Adrenal gland (tissue), 12 donors: ENCODE measurements around the gene GEMIN4. TPM values are rescaled to one million over a fixed set of nuclear protein-coding genes. Genes with fewer than 3 reads are reported as not detected.

ENCODE experiments used
- DNase-seq, 7 donors: peaks; one replicate each; pipeline ENCODE4 v3.0.0-alpha.2; 2019 to 2020
- H3K27ac ChIP-seq, 5 donors: fragments of 200-600 bp; sonication (generic) in 4 of 5; 1 replicate in 3 of 5; 2 replicates in 2 of 5; pipeline versions ENCODE4 v1.5.1 to v1.8.0; 2016 to 2020; ENCODE audit warnings: mild to moderate bottlenecking in 1 of 5
- H3K27me3 ChIP-seq: fragments of 200-600 bp; 2 replicates; pipeline ENCODE4 v1.8.0; 2021
- H3K36me3 ChIP-seq, 2 donors: fragments of 200-600 bp; replicated peaks in 1 of 2; 1 replicate in 1 of 2; 2 replicates in 1 of 2; pipeline versions ENCODE4 v1.5.1 to v1.8.0; 2018 to 2022
- H3K4me1 ChIP-seq, 2 donors: fragments of 200-600 bp; replicated peaks in 1 of 2; 1 replicate in 1 of 2; 2 replicates in 1 of 2; pipeline versions ENCODE4 v1.5.1 to v1.8.0; 2018 to 2021
- H3K4me3 ChIP-seq, 4 donors: fragments of 200-600 bp; sonication (generic) in 3 of 4; one replicate each; pipeline ENCODE4 v1.5.1; 2016 to 2018
- H3K9me3 ChIP-seq, 3 donors: fragments of 200-600 bp; sonication (generic) in 1 of 3; replicated peaks in 1 of 3; 1 replicate in 2 of 3; 2 replicates in 1 of 3; pipeline versions ENCODE4 v1.5.1 to v1.8.0; 2016 to 2021
- CTCF ChIP-seq, 6 experiments: fragments of 450-650 bp in 4 of 6; fragments of 200-600 bp in 2 of 6; sonication (generic) in 1 of 6; IDR thresholded peaks; 1 replicate in 5 of 6; 2 replicates in 1 of 6; pipeline versions ENCODE4 v1.5.1 to v1.8.0; 2016 to 2021; ENCODE audit warnings: antibody characterized with exemption in 6 of 6, mild to moderate bottlenecking in 2 of 6, moderate library complexity in 1 of 6
- POLR2A ChIP-seq, 2 donors: fragments of 450-650 bp; IDR thresholded peaks; one replicate each; pipeline ENCODE4 v1.6.1; 2017; ENCODE audit warnings: antibody characterized with exemption in 2 of 2, mild to moderate bottlenecking in 2 of 2, moderate library complexity in 1 of 2
- WGBS, 4 donors: extraction: QIAGEN DNeasy Blood & Tissue Kit in 2 of 4; methylation state at CpG; one replicate each; pipeline versions ENCODE4 v1.1.5 to v1.1.7; 2013 to 2017; 5-methylcytosine and 5-hydroxymethylcytosine counted together
- intact Hi-C, 2 donors: fragments of 100-400 bp; cut with DNase I; formaldehyde crosslinking; loops; one replicate each; pipeline versions ENCODE4 v1.14.1 to v1.15.0; 2022 to 2023
- polyA plus RNA-seq, 3 donors: library from polyadenylated mRNA; stranded (reverse); fragments of 200-250 nt in 2 of 3; fragments of 350-450 nt in 1 of 3; fragmentation: Illumina TruSeq in 1 of 3; extraction: RNeasy Lipid Tissue Mini Kit (QIAGEN cat#74804) in 1 of 3; gene quantifications; one replicate each; pipeline ENCODE4 v1.2.3, GENCODE V29; 2013 to 2014
- total RNA-seq, 9 donors: library from RNA; depleted of rRNA in 4 of 9; stranded (reverse); fragments of >200 nt in 4 of 9; fragments of 120-200 nt in 1 of 9; fragmentation: NEBNext Ultra II Directional in 1 of 9; extraction: Animal tissue kit (Norgen Biotek cat#: 25700) in 1 of 9; gene quantifications; one replicate each; pipeline versions ENCODE4 v1.1.0 to v1.2.4, GENCODE V29; 2013 to 2023
- donor health status: healthy with polysubstance abuse.
- donor health status: Bipolar disorder and iron deficiency.
- donor health status: DM: yes; HTN: yes; CAD: no.
- donor health status: DM: no; HTN: no; CAD: no.
- donor health status: DM: no; HTN: no; CAD: no.
- donor health status: DM: yes; HTN: yes; CAD: no.

Gene GEMIN4
- total and polyA plus RNA-seq, 12 donors = 5.3 to 22.8 (median 13.2) TPM

GRCh38 chr17:733743-734142 lies 18.3 kb downstream of the GEMIN4 start:
- intact Hi-C loops = no loop called here
- 77 to 84% (median 79%) methylated on average over 10 of the region's 10 CpGs for WGBS, 4 donors
- Histone ChIP-seq H3K9me3 (no peaks in the 10 kb centered on the region), H3K4me1 (no peaks in the 10 kb centered on the region), H3K27ac (no peak overlapping the region), H3K4me3 (peak overlapping the region in 1 of 4 donors; percentile 98), H3K27me3 (no peaks in the 10 kb centered on the region), H3K36me3 (no peaks in the 10 kb centered on the region)
- DNase-seq = no peak
- TF ChIP-seq CTCF (IDR thresholded peaks at IDR 0.05) (no peak), POLR2A (IDR thresholded peaks at IDR 0.05) (no peak)

- peak; percentile 29 to 71 (median 47) for DNase-seq
- Histone ChIP-seq H3K9me3 (no peaks in the 10 kb centered on the region), H3K27me3 (no peaks in the 10 kb centered on the region), H3K4me1 (no peaks in the 10 kb centered on the region), H3K27ac (peak overlapping the region in 3 of 5 donors; percentile 39 to 71 (median 67)), H3K36me3 (no peaks in the 10 kb centered on the region), H3K4me3 (peak overlapping the region in 2 of 4 donors; percentile 43 to 98)
- intact Hi-C loops = no loop called here
- WGBS, 4 donors = 9 to 27% (median 18%) methylated on average over 17 to 57 of the region's 57 CpGs
- TF ChIP-seq POLR2A (IDR thresholded peaks at IDR 0.05) (no peak), CTCF (IDR thresholded peaks at IDR 0.05) (no peak)
Measured at GRCh38 chr17:732902-733720, 19.0 kb downstream of the GEMIN4 start.

- Histone ChIP-seq H3K9me3 (no peaks in the 10 kb centered on the region), H3K4me1 (no peaks in the 10 kb centered on the region), H3K27me3 (no peaks in the 10 kb centered on the region), H3K27ac (peak within 1 kb of the TSS in 3 of 5 donors; percentile 39 to 71 (median 67)), H3K4me3 (peak within 1 kb of the TSS in 2 of 4 donors; percentile 67 to 98), H3K36me3 (no peaks in the 10 kb centered on the region)
- 0 to 1% (median 1%) methylated on average over 23 to 120 of the region's 126 CpGs; no CpG with 5 or more reads in 1 of the 4 donors for WGBS, 4 donors
- intact Hi-C loops = no loop called here
- peak; percentile 55 to 77 (median 68) for DNase-seq
- no peak for TF ChIP-seq POLR2A (IDR thresholded peaks at IDR 0.05)
- no peak for TF ChIP-seq CTCF (IDR thresholded peaks at IDR 0.05)
Measured at GRCh38 chr17:732067-732901, 19.8 kb downstream of the GEMIN4 start, which contains the start of gene TLCD3A. TSS of gene TLCD3A (plus strand) at chr17:732596. CDS start at chr17:732648, 52 bp downstream.

GRCh38 chr17:731644-732066 lies 20.4 kb downstream of the GEMIN4 start:
- H3K27ac ChIP-seq = peak overlapping the region in 2 of 5 donors; percentile 65 to 71
- H3K4me3 ChIP-seq = peak overlapping the region in 2 of 4 donors; percentile 67 to 98
- no peaks in the 10 kb centered on the region for H3K9me3 ChIP-seq
- no peaks in the 10 kb centered on the region for H3K36me3 ChIP-seq
- whole genome bisulfite sequencing, 4 donors = 14 to 24% (median 15%) methylated on average over 15 to 26 of the region's 26 CpGs; no CpG with 5 or more reads in 1 of the 4 donors
- TF ChIP-seq CTCF (IDR thresholded peaks at IDR 0.05) = no peak
- no peak for TF ChIP-seq POLR2A (IDR thresholded peaks at IDR 0.05)
- H3K4me1 ChIP-seq = no peaks in the 10 kb centered on the region
- H3K27me3 ChIP-seq = no peaks in the 10 kb centered on the region
- peak in 1 of 7 donors; percentile 8 for DNase-seq
- intact Hi-C loops = no loop called here
